Measurements from ENCODE around the gene RPRD2.
A peak's percentile ranks its signal among the peaks of the same experiment; 100 is the strongest.
"Not testable (repeated sequence)": the region's sequence is repeated elsewhere in the genome, so short reads cannot be mapped to it uniquely, and the experiment has no call there.

Gene RPRD2

DNA sequence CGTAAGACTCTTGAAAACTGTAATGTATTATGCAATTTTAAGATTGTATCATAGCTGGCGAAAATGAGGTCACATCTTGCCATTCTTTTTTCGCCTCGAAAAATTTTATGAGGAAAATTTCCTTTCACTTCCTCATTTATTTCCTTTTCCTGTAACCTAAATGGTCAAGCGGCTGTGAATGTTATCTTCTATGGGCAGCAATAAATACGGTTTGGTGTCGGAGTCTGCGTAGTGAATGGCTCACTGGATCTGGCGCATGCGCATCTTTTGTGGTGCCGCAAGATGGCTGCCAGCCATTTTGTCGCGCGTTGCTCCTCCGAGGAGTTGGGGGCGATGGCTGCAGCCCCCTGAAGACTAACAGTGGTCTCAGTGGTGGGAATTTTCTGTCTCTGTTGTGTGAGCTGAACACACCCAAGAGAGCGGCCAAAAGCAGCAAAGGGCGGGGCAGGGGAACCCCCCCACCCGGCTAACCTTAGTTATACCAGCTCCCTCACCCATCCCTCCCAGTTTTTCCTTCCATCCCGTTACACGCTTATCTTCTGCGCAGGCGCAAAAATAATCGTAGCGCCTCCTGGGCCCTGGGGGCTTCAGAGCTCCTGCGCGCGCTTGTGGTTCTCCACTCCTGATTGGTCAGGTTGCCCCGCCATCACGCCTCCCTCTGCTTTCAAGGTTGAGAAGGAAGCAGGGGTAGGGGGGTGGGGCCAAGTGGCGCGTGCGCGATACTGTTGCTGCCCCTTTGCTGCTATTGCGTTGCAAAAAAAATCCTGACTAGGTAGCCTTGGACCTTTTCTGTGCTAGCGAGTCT lies at the start of gene RPRD2:
Gene RPRD2 (plus strand): TSS at position 722 of the 805 bp plus-strand sequence. CDS start 568 bp downstream, outside the sequence.
- DNase-seq = peak; percentile 98

DNA sequence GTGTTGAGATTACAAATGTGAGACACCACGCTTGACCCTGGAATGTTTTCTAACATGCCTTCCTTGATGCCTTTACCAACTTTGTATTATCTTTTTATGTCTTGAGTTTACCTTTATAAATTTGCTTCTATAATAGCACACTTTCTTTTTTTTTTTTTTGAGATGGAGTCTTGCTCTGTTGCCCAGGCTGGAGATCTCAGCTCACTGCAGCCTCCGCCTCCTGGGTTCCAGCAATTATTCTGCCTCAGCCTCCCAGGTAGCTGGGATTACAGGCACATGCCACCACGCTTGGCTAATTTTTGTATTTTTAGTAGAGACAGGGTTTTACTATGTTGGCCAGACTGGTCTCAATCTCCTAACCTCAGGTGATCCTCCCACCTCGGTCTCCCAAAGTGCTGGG lies 49.3 kb upstream of the RPRD2 start:
- DNase-seq = not testable (repeated sequence)

DNA sequence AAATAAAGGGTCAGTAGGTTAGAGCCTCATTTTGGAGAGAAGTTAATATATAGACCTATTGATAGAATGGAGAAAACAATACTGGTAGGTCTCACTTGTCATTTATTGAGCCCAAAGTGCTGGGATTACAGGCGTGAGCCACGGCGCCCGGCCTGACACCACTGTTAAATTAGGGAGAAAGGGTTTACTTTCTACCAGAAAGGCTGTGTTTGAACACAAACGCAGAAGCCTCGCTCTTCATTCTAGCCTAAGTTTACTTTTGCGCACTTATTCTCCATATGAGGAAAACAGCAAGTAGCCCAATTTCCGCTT lies 43.3 kb upstream of the RPRD2 start:
- DNase-seq = no peak

DNA sequence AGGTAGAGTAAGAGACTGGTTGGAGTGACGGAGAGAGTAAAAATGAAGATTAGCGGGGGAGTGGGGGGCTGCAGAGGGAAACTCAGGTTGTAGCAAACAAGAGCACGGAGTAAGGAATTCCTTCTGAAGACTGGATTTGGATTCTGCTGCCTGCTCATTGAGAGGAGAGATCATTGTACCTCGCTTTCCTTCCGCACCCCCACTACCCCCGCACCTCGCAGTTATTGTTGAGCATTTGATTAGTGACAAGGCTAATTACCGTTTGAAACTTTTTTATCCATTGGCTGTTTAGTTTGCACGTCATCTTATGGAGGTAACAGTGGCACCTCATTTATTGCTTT lies 42.2 kb upstream of the RPRD2 start:
- DNase-seq = peak; percentile 33

DNA sequence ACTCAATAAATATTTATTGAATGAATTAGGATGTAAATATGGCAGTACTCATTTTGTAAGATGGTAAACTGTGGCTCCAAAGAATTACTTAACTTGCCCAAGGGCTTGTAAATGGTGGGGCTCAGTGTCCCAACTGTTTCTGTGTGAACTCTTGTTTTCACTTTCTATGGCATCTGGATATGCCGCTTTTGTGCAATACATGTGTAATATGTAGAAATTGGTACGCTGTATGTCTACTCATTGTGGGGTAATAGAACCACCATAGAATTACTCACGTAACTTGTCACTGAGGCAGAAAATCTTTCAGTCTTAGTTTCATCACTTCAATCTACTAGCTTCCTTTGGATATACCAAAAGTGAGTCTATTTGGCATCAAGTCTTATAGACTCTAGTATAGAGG lies 41.6 kb upstream of the RPRD2 start:
- DNase-seq = no peak

DNA sequence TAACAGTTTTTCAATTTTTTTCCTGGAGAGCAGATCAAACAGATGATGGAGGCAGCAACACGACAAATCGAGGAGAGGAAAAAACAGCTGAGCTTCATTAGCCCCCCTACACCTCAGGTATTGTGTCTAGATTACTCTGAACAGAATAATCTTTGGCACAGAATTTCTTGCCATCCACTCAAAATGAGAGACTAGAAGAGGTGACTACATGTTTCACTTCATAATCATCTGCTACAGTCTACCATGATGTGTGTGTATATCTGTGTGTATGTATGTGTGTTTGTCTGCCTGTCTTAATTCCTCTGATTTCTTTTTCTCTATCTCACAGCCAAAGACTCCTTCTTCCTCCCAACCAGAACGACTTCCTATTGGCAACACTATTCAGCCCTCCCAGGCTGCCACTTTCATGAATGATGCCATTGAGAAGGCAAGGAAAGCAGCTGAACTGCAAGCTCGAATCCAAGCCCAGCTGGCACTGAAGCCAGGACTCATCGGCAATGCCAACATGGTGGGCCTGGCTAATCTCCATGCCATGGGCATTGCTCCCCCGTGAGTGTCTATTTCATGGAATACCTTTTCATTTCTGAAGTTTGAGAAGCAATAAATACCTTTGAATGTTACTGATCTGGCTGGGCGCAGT lies 31.2 kb upstream of the RPRD2 start:
- no peak for DNase-seq

DNA sequence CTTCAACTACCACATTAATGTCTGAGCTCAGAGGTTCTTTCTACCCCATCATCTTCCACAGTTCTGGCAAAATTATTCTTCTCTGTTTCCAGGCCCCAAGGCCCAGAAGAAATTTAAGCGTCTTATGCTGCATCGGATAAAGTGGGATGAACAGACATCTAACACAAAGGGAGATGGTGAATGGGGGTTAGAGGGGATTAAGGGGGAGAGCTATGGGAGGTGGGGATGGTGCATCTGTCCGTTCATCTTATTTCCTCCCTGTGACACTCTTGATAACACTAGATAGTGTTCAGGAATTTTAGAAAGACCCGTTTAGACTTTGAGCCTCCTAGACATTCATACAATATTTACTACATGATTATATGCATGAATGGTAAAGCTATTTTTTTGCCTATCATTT lies 17.6 kb upstream of the RPRD2 start:
- no peak for DNase-seq

DNA sequence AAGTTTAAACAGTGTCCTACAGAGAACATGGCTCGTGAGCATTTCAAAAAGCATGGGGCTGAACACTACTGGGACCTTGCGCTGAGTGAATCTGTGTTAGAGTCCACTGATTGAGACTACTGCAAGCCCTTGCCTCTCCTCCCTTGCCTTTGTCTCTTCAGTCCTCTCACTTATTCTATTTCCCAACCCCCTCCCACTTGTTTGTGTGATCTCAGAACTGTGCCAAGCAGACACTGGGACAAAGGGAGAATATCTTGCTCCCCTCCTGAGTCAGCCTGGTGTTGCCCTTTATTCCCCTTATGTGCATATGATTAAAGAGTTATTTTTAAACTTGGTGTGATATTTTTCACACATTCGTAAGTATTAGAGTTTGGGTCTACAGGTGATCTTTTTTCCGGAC lies 11.1 kb upstream of the RPRD2 start:
- no peak for DNase-seq

DNA sequence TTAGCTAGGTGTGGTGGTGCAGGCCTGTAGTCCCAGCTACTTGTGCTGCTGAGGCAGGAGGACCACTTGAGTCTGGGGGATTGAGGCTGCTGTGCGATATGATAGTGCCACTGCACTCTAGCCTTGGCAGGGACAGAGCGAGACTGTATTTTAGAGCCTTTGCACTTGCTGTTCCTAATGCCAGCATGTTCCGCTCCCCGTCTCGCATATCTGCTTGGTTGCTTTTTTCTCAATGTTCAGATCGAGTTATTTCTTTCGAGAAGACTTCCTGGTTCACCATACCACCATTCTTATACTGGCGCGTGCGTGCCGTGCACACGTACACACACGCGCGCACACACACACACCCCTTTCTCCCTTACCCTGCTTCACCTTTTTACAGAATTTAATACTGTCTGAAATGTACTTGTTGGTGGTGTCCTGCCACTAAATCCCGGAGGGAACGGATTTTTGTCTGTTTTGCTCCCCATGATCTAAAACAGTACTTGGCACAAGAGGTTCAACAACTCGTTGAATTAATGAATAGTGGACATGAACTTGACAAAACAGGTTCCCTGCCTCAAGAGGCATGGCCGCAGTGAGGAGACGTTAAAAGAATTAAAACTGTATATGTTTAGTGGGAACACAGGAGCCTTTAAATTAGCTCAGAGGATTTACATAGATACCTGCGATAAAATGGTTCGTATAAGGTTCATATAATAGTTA lies 1.1 kb upstream of the RPRD2 start:
- DNase-seq = peak; percentile 74

DNA sequence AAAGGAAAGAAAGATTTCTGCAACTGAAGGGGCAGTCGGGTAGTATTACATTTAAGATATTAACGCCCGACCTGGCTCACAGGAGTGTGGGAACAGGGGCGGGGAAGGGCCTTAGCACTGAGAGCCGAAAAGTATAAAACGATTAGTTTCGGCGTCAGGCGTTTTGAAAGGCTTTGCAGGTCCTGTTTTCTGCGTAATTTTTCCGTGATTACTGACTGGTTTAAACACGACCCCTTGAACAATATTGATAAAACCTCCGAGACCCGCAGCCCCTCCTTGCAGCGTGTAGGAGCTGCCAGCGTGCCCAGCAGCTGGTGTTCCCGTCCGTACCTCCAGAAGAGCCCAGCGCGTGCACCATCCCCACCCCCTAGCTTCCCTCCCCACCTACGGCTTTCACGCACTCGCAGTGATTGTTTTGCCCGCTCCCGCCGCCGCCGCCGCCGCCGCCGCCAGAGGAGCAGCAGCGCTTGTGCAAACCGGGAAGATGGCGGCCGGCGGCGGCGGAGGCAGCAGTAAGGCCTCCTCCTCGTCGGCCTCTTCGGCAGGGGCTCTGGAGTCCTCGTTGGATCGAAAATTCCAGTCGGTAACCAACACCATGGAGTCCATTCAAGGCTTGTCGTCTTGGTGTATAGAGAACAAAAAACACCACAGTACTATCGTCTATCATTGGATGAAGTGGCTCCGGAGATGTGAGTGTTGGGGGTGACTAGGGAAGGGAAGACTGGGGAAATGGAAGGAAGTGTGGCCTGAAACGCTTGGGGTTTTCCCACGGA lies 470 bp downstream of the RPRD2 start:
- DNase-seq = peak; percentile 88

DNA sequence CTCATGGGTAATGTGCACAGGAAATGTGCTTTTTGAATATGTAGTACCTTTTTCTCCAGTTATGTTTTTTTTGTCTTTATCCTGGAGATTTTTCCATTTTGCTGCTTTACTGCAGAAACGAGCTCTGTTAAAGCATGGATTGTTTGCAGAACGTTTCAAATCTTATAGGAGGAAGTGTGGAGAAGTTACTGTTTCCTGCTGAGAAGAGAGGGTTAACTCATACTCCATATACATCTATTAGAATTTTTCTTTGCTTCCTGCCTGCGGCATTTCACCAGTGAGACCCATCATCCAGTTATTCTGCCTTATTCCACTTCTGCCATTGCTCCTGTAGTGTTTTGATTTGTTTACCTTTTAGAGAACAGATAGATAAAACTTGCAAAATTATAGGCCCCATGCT lies 2.0 kb downstream of the RPRD2 start:
- no peak for DNase-seq

DNA sequence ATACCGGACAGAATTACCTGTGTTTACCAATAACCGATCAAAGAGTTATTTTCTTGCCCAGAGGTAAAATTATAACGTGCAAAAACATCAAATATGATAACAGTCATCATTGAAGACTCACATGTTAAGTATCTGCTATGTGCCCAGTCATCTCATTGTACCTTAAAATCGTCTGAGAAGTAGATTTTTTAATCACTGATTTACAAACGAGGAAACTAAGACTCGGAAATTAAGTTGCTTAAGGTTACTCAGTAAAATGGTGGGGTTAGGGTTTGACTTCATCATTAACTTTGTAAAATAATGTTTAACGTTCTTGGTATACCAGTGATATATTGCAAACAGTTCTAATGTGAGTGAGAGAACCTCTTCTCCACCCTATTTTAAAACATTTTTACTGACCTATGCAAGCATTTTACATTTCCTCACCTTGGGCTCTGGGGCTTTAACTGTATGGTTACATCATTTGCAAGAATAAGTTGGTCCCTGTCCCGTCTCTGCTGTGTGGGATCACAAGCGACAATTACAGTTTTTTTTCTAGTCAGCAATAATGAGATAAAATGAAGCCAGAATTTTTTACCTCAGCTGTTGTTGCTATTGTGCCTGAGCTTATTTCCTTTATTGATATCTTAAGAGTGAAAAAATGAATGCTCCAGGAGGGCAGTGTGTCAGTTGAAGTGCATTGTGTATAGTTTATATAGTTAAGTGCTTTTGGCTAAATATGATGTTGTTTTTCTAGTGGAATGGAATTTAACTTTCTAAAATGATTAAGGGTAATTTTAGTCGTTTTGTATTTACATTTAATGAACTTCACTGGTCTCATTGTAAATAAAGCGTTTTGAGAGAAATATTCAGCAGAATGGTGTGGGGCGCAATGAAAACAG lies 2.7 kb downstream of the RPRD2 start:
- no peak for DNase-seq

DNA sequence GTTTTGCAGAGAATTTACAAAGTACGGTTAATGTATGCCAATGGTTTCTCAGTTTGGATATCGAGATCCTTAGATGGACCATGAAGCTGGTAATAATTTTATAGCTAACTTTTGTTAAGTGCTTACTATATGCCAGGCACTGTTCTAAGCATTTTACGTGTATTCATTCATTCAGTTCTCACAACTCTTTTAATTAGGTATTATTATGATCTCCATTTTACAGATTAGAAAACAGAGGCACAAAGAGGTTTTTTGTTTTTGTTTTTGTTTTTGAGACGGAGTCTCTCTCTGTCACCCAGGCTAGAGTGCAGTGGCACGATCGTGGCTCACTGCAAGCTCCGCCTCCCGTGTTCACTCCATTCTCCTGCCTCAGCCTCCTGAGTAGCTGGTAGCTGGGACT lies 7.2 kb downstream of the RPRD2 start:
- no peak for DNase-seq

DNA sequence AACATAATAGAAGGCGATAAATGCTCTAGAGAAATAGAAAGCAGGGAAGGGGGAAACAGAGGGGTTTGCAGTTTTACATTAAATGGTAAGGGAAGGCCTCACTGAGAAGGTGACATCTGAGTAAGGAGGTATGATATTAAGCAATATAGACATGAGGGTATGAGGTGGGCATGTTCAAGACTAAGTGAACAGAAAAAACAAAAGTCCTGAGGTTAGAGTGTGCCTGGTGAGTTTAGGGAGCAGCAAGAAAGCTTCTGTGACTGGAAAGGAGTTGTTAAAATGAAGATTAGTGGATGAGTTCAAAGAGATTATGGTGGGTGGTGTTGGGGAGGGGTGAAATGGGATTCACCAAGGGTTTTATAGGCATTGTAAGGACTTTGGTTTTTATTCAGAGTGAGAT lies 8.6 kb downstream of the RPRD2 start:
- no peak for DNase-seq

DNA sequence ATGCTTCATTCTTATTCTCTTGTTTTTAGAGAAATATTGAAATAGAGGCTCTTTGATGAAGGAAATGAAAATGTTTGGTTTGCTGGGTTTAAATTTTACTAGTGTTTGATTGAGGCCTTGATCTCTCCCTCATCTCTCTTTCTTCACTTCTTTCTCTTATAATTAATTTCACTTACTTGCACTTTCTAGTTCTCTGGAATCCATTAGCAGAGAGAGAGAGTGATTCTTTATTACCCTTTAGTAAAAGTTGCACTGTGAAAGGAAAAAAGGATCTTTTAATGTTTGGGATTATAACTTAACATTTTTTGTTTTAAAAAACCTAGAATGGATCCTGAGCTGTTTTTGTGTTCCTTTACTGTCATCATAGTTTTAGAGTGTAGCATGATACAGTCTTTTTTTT lies 12.2 kb downstream of the RPRD2 start:
- no peak for DNase-seq

DNA sequence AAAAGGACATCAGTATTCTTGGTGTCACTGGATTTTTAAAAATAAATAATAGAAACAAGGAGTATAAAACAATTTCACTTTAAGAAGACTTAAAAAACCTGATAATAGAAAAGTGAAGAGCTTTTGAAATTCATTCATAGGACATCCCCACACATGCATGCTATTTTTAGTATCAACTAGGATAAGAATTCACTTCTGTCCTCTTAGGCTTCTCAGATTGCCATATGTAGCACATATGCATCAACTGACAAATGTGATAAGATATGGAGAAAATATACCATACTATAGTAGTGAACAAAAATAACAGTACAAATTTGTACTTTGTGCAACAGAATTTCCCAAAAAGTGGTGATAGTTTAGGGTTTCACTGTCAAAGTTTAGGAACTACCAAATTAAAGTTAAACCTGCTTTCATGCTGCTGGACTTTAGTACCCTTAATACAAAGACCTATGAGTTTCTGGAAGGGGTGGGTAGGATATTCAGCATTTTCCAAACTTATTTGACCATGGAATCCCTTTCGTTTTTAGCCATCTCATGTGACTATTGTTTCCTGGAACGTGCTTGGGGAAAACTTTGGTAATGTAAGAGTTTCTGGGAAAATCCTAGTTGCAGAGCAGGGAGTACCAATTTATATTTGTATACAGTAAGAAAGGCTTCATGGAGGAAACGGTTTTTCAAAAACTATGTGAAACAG lies 19.8 kb downstream of the RPRD2 start:
- DNase-seq = no peak

DNA sequence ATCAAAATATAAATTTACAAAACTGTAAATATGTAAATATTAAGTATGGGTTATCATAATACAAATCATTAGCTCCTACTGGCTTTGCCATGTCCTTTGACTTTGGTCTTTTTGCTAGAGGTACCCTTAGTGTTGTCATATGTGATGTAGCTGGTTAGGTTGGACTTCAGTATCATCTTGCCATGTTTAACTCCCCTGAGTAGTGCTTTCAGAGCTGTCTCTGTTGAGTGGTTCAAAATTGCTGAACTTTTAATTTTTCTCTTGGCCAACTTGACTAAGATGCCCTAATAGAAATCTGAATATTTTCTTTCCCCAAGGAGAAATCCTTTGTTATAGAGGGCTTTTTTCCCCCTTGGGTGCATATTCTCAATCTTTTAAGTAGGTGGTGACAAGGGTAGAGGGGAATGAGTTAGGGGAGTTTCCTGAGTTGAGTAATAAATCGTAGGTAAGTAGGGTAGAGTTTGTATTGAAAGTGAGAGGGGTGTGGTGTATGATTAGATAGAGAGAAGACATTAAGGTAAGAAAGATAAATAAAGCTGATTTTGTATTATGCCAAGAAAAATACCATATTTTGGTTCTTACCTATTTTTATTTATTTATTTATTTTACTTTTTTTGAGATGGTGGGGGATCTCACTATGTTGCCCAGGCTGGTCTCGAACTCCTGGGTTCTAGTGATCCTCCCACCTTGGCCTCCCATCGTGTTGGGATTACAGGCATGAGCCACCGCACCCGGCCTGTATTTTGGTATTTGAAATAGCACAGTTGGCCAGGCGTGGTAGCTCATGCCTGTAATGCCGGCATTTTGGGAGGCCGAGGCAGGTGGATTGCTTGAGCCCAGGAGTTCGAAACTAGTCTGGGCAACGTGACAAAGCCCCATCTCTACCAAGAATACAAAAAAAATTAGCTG lies 21.8 kb downstream of the RPRD2 start:
- no peak for DNase-seq

DNA sequence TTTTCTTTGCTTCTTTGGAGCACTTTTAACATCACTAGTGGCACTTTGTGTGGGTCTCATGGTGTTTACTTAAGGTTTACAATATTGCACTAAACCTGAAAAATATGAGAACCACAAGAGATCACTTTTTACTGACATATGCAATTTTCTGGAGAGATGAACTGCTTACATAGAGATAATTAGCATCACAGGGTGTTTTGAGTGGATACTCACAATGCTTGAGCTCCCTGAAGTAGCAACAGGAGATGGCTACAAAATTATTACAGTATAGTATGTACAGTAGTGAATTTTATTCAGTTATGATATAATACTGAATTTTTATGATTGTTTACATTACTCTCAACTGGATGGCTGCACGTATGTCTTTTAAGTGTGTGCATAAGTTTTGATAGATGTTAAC lies 22.6 kb downstream of the RPRD2 start:
- DNase-seq = peak; percentile 20

DNA sequence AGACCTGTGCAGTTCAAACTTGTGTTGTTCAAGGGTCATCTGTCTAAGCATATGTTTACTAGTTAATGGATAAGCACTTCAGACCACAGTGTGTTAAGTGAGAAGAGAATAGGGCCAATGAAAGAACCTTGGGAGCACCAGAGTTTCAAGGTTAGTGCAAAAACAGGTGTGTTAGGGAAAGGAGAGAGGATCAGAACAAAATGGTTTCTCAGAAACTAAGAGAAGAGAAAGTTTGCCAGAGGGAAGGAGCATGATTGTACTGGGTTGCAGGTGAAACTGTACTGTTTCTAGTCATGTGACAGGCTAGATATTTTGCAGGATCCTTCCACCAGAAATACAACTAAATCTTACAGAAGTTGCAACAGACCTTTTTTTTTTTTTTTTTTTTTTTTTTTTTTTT lies 23.3 kb downstream of the RPRD2 start:
- DNase-seq = no peak

DNA sequence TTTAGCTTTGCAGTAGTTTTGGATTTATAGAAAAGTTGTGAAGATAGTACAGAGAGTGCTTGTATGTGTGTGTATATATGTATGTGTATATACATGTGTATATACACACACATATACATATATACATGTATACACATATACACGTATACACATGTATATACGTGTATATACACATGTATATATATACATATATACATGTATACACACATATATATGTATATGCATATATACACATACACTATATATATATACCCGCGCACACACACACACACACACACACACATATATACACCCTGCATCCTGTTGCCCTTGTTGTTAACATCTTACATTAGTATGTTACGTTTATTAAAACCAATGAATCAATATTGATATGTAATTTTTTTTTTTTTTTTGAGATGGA lies 24.3 kb downstream of the RPRD2 start:
- no peak for DNase-seq

DNA sequence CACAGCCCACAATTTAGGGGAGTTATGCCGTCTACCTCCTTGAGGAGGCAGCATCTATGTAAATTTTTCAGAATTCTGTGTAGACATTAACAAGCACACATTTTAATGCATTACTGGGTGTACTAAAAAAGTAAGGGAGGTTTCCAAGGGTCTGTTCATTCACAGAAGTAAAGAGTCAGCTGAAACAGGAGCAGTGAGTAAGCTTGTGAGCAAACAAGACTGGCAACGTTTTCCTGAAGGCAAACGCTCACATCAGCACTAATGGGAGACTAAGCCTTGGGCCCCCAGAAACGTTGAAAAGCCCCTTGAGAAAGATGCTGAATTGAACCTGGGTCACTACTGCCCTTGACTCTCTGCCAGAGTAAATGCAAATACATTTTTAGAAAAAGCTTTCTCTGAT lies 25.7 kb downstream of the RPRD2 start:
- DNase-seq = no peak

Data from NCI-H2227 treated with DMSO at 0.1 percent for 48 hours (cell line).